ENCODE data around the gene BBIP1.

DNA sequence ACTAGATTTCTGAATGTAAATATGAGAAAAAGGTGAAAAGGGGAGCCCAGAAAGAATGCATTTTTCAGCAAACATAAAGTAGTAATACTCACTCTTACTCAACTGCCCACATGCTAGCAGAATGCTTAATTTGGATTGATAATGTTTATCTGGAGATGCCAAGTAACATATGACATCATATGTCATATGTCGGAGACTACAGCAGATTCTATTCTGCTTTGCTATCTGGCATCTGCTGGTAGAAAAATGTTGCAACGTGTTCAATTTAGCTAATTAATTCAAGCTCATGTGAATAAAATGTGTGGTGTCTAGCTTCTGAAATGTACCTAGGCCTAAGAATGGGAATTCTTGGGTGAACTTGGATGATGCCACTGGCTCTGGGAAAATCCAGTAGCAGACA is 4.5 kb downstream of the BBIP1 start:
- TF ChIP-seq, protein P1, sequence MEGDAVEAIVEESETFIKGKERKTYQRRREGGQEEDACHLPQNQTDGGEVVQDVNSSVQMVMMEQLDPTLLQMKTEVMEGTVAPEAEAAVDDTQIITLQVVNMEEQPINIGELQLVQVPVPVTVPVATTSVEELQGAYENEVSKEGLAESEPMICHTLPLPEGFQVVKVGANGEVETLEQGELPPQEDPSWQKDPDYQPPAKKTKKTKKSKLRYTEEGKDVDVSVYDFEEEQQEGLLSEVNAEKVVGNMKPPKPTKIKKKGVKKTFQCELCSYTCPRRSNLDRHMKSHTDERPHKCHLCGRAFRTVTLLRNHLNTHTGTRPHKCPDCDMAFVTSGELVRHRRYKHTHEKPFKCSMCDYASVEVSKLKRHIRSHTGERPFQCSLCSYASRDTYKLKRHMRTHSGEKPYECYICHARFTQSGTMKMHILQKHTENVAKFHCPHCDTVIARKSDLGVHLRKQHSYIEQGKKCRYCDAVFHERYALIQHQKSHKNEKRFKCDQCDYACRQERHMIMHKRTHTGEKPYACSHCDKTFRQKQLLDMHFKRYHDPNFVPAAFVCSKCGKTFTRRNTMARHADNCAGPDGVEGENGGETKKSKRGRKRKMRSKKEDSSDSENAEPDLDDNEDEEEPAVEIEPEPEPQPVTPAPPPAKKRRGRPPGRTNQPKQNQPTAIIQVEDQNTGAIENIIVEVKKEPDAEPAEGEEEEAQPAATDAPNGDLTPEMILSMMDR (IDR thresholded peaks at IDR 0.05): no peak
- TF ChIP-seq POLR2A (IDR thresholded peaks at IDR 0.05): no peak
